ENCODE measurements around the gene SPTB. TPM values are rescaled to one million over a fixed set of nuclear protein-coding genes. Genes with fewer than 3 reads are reported as not detected.

Gene SPTB
- total RNA-seq, 2 experiments from 2014 or later, result not detected

DNA sequence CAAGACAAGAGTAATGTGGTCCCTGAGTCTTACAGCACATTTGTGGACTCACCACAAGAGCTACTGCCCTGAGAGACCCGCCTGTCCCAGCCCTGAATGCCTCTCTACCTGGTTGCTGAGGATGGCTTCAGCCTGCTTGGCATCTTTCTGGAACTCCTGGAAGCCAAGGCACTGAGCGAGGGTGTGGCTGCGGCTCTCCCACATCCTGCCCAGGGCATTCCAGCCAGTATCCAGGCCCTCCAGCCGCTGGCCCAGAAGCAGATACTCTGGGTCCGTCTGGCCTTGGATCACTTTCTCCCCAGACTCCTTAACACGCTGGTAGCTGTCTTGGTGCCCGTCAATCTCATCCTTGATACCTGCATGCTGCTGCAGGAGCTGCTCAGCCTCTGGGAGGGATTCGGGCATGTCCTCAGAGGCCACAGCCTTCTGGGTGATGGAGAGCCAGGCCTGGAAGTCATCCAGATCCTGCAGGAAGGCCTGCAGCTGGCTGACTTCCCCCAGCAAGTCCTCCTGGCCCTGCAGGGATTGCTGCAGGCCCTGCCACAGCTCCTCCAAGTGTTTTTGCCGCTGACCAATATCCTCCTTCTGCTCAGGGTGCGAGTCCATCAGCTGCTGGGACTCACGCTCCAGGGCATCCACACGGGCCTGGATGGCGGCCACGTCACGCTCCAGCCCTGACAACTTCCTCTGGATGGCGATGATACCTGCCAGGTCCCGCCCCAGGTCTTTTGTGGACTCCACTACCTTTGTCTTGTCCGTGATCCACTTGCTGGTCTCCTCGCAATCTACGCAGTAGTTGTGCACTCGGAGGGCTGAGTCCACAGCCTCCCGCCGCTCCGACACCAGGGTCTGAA is 93.2 kb downstream of the SPTB start:
- CTCF ChIA-PET, result no interaction called here
- Mint-ChIP-seq H3K27ac (no peak overlapping the region), H3K4me1 (no peaks in the 10 kb centered on the region), H3K36me3 (no peaks in the 10 kb centered on the region), H3K4me3 (no peak overlapping the region), H3K9me3 (ENCODE audit: low read depth) (no peaks in the 10 kb centered on the region), H3K27me3 (peaks cover 3% of the 10 kb centered on the region)
- DNase-seq, result no peak
- ATAC-seq, result no peak

DNA sequence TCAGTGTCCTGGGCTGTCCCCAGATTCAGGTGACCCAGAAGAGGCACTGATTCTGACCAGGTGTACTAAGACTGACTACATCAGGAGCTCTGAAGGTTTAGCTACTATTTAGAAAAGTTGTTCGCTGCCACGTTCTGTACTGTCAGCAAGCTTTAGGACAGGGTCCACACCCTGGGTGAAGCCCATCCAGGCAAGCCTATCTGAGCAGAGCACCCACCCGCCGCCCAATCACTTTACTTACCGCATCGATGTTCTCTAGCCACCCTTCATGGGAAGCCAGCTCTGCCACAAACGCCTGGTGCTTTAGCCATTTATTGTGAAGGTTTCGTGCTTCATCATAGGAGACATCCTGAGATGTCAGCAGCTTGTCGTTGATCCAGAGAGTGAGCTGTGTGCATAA is 95.7 kb downstream of the SPTB start:
- no peaks in the 10 kb centered on the region for H3K36me3 Mint-ChIP-seq
- CTCF ChIA-PET, result no interaction called here
- H3K27me3 Mint-ChIP-seq, result peaks cover 3% of the 10 kb centered on the region
- H3K4me1 Mint-ChIP-seq, result no peaks in the 10 kb centered on the region
- no peak overlapping the region for H3K4me3 Mint-ChIP-seq
- no peak for DNase-seq
- no peak overlapping the region for H3K27ac Mint-ChIP-seq
- ATAC-seq, result no peak
- no peaks in the 10 kb centered on the region for H3K9me3 Mint-ChIP-seq (ENCODE audit: low read depth)

DNA sequence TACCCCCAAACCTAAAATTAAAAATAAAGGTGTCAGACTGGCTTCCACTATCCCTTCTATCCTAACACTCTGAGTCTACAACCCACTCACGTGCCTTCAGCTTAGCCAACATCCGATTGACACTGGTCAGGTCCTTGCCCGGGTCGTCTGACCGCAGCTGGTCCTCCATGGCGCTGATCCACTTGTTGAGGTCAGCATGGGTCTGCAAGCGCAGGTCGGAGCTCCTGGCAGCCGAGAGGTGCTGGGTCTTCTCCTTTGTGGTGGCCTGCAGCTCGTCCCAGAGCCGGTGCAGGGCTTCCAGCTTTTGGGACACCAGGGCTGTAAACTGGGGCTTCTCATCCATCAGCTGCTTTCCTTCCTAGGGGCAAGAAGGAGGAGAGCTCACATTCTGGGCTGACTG is 97.5 kb downstream of the SPTB start:
- DNase-seq, result no peak
- Mint-ChIP-seq H3K27me3 (no peaks in the 10 kb centered on the region), H3K4me1 (no peaks in the 10 kb centered on the region), H3K9me3 (ENCODE audit: low read depth) (no peaks in the 10 kb centered on the region), H3K27ac (no peak overlapping the region), H3K36me3 (no peaks in the 10 kb centered on the region), H3K4me3 (no peak overlapping the region)
- CTCF ChIA-PET, result interaction anchor here (0.7 to 0.8 kb wide), 2 partner anchors 17 to 299 kb away, joined by 3 read pairs; no protein-coding TSS in a partner anchor
- ATAC-seq, result no peak

DNA sequence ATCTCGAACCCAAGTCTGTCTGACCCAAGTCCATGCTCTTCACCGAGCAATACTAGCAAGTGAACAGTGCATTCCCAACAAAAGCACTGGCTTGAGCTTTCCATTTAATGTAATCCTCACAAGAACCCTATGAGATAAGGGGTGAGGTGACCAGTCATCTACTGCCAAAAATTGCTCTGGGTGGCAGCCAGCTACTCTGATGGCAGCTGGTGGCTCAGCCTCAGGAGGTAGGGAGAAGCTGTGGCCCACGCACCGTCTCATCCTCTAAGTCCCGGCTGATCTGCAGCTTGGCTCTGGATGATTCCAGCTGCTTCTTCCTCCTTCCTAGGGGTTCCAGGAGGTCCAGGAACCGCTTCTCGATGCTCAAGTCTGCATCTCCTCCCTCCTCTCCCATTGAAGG is 100.2 kb downstream of the SPTB start:
- Mint-ChIP-seq H3K9me3 (ENCODE audit: low read depth) (no peaks in the 10 kb centered on the region), H3K4me1 (no peaks in the 10 kb centered on the region), H3K27ac (no peak overlapping the region), H3K4me3 (no peak overlapping the region), H3K36me3 (no peaks in the 10 kb centered on the region), H3K27me3 (no peaks in the 10 kb centered on the region)
- CTCF ChIA-PET, result interaction anchor here (1.0 to 1.3 kb wide), 2 partner anchors 15 to 43 kb away, joined by 4 read pairs; no protein-coding TSS in a partner anchor
- no peak for ATAC-seq
- no peak for DNase-seq

DNA sequence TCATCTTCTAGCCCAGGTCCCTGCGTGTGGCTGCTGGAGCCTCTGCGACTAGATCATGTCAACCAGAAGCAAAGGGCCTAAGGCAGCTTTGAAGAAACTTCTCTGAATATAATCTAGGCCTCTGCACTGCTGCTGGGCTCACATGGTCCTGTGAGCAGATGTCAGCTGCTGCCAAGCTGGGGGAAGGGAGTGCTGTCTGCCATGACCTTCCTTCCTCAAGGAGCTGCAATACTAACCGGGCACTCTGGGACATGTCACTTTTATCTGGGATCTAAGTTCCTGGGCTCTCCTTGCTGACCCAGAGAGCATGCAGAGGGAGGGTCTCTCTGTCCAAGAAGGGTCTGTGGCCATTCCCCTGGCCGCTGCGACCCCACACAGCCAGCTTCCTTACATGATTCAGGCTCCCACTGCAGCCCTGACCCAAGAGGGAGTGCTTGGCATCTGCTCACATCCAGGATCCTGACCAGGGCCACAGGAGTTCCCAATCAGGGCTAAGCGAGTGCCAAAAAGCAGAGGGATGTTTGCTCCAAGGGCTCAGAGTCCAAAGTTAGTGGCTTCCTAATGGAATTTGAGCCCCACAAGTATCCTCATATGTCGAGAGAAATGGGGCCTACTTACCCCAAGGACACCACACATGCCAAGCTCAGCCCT is 101.5 kb downstream of the SPTB start:
- DNase-seq (no peak), ATAC-seq (no peak)
- Mint-ChIP-seq H3K27ac (no peak overlapping the region), H3K4me3 (no peak overlapping the region), H3K9me3 (ENCODE audit: low read depth) (no peaks in the 10 kb centered on the region), H3K27me3 (no peaks in the 10 kb centered on the region), H3K36me3 (no peaks in the 10 kb centered on the region), H3K4me1 (no peaks in the 10 kb centered on the region)
- CTCF ChIA-PET, result interaction anchor here (1.2 to 1.3 kb wide), 2 partner anchors 14 to 45 kb away, joined by 4 read pairs; no protein-coding TSS in a partner anchor

DNA sequence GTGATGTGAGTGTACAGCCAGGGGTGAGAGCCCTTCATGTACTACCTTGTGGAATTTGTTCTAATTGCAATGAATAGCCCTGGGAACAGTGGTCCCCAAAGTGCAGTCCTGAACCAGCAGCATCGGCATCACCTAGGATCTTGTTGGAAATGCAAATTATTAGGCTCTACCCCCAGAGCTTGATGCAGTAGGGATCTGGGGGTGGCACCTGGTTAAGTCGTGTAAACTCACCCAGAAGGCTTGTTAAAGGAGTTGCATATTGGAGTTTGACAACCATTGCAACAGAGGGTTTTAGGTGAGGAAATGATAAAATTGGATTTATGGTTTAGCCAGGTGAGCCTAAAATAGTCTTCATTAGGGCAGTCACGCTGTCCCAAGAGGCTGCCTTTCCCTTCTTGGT is 102.2 kb downstream of the SPTB start:
- ATAC-seq, result no peak
- Mint-ChIP-seq H3K4me1 (no peaks in the 10 kb centered on the region), H3K4me3 (no peak overlapping the region), H3K27ac (no peak overlapping the region), H3K9me3 (ENCODE audit: low read depth) (no peaks in the 10 kb centered on the region), H3K36me3 (no peaks in the 10 kb centered on the region), H3K27me3 (no peaks in the 10 kb centered on the region)
- CTCF ChIA-PET, result interaction anchor here (1.2 to 1.5 kb wide), 3 partner anchors 9 to 18 kb away, joined by 3 to 5 read pairs (median 4); no protein-coding TSS in a partner anchor
- DNase-seq, result no peak

DNA sequence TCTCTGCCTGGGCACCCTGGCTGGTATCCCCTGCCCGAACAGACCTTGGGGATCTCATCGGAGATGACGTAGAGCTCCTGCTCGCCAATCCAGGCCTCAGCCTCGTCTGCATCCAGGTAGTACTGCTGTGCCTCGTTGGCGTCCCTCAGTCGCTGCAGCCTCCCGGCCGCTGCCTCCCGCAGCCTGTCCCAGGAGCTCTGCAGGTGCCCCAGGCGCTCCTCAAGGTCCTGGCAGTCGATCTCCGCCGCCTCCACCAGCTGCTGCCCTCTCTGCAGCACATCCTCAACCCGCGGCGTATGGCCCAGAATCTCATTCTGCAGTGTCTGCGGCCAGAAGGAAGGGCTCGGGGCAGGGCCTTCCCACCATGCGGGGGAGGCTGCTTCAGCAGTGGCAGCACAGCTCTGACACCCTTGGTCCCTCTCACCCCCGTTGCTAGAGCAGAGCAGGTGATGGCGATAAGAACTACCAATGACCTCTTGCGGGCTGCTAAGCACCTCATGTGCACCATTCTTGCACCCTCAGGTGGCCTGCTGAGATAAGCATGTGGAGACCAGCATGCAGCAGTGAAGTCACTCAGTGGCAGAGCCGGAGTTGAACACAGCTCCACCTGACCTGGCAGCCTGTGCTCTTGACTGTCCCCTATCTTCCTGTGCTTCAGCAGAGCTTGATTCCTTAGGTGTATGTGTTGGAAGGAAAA is 104.5 kb downstream of the SPTB start:
- no peak overlapping the region for H3K27ac Mint-ChIP-seq
- no peak overlapping the region for H3K4me3 Mint-ChIP-seq
- no peaks in the 10 kb centered on the region for H3K4me1 Mint-ChIP-seq
- DNase-seq (no peak), ATAC-seq (no peak)
- no peaks in the 10 kb centered on the region for H3K36me3 Mint-ChIP-seq
- no peaks in the 10 kb centered on the region for H3K9me3 Mint-ChIP-seq (ENCODE audit: low read depth)
- CTCF ChIA-PET, result interaction anchor here (1.0 to 2.4 kb wide), 4 partner anchors 10 to 139 kb away, joined by 3 to 9 read pairs (median 6); no protein-coding TSS in a partner anchor
- H3K27me3 Mint-ChIP-seq, result no peaks in the 10 kb centered on the region

DNA sequence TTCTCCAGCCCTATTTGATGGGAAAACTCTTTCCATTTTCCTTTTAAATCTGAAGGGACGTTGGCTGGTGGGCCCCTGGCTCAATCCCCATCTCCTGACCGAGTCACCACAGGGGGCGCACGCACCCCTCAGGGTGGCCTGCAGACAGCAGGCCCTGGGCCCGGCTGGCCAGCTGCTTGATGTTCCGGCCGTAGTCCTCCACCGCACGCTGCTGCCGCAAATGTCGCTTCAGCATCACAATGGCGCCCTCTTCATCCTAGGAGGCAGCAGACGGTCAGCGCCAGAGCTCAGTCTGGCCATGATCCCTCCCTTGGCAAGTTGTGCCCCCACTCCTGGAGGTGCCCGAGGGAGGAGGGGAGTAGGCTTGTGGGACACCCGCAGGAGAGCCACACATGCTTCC is 105.4 kb downstream of the SPTB start:
- DNase-seq (no peak), ATAC-seq (no peak)
- Mint-ChIP-seq H3K27ac (no peak overlapping the region), H3K27me3 (no peaks in the 10 kb centered on the region), H3K36me3 (no peaks in the 10 kb centered on the region), H3K9me3 (ENCODE audit: low read depth) (no peaks in the 10 kb centered on the region), H3K4me1 (no peaks in the 10 kb centered on the region), H3K4me3 (no peak overlapping the region)
- CTCF ChIA-PET, result interaction anchor here (1.1 to 2.4 kb wide), 2 partner anchors 10 to 74 kb away, joined by 3 to 9 read pairs; no protein-coding TSS in a partner anchor

DNA sequence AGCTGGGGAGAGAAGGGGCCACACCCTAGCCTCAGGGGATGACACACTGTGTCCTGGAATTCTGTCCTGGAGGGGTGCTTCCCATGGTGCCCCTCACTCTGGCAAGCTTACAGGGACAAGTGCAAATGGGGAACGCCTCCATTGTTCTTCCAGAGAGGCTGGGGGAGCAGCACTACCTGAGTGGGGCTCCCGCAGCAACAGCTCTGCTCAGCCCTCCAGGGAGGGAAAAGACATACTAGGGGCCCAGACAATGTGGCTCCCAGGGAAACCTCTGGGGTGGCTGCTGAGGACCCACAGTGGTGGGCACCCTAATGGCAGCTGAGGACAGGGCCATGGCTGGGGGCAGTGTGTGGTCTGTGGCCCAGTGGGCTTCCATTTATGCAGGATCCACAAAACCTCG is 106.1 kb downstream of the SPTB start:
- ATAC-seq (no peak), DNase-seq (no peak)
- Mint-ChIP-seq H3K9me3 (ENCODE audit: low read depth) (no peaks in the 10 kb centered on the region), H3K27me3 (no peaks in the 10 kb centered on the region), H3K36me3 (no peaks in the 10 kb centered on the region), H3K27ac (no peak overlapping the region), H3K4me1 (no peaks in the 10 kb centered on the region), H3K4me3 (no peak overlapping the region)
- CTCF ChIA-PET, result interaction anchor here (1.0 to 2.0 kb wide), 5 partner anchors 9 to 233 kb away, joined by 3 to 9 read pairs (median 4); partner anchors contain the start of gene HSPA2

DNA sequence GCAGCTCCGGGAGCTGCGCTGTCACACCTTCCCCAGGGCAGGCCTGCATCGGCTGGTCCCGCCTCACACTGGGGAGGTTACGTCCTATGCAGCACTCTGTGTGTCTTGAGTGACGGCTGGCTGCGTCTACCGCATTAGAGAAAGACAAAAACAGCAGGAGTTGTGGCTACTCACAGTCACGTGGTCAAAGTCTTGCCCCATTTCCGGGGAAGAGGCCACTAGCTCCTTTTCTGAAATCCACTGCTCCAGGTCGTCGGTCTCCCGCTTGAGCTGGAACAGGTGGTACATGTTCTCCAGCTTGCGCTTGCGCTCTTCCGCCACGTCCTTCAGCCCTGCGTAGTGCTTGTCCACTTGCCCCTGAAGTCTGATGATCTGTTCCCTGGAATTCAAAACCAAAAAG is 106.7 kb downstream of the SPTB start:
- no peak for DNase-seq
- CTCF ChIA-PET, result interaction anchor here (1.0 to 2.6 kb wide), 5 partner anchors 8 to 232 kb away, joined by 3 to 9 read pairs (median 6); partner anchors contain the start of gene HSPA2

DNA sequence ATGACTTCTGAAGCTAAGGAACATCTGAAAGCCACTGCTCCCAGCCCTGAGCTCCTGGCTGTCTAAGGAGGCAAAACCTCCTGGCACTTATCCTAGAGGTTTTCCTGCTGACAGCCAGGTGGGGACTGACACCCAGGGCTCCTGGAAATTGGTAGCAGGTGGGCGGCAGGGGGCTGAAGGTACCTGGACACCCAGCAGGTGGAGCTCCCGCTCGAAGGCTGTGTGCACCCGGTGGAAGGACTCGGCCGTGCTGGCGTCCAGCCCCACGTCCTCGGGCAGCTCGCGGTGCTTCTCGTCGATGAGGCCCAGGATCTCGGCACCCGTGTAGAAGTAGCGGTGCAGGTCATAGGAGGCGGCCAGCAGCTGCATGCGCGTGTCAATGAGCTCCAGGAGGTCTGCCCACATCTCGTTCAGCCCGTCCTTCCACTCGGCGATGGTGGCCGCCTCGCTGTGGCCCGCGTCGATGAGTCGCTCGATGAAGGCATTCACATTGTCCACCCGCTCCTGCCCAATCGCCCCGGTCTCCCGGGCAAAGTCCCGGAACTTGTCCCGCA is 107.2 kb downstream of the SPTB start:
- CTCF ChIA-PET, result interaction anchor here (1.0 to 2.6 kb wide), 4 partner anchors 8 to 119 kb away, joined by 4 to 9 read pairs (median 7); no protein-coding TSS in a partner anchor
- Mint-ChIP-seq H3K27ac (no peak overlapping the region), H3K27me3 (no peaks in the 10 kb centered on the region), H3K36me3 (no peaks in the 10 kb centered on the region), H3K9me3 (ENCODE audit: low read depth) (no peaks in the 10 kb centered on the region), H3K4me1 (no peaks in the 10 kb centered on the region), H3K4me3 (no peak overlapping the region)
- ATAC-seq, result no peak
- DNase-seq, result no peak

More for the DNA sequence above, 106.7 kb downstream of the SPTB start:
- Mint-ChIP-seq H3K9me3 (ENCODE audit: low read depth) (no peaks in the 10 kb centered on the region), H3K4me3 (no peak overlapping the region), H3K4me1 (no peaks in the 10 kb centered on the region), H3K27ac (no peak overlapping the region), H3K27me3 (no peaks in the 10 kb centered on the region), H3K36me3 (no peaks in the 10 kb centered on the region)
- ATAC-seq, result no peak

DNA sequence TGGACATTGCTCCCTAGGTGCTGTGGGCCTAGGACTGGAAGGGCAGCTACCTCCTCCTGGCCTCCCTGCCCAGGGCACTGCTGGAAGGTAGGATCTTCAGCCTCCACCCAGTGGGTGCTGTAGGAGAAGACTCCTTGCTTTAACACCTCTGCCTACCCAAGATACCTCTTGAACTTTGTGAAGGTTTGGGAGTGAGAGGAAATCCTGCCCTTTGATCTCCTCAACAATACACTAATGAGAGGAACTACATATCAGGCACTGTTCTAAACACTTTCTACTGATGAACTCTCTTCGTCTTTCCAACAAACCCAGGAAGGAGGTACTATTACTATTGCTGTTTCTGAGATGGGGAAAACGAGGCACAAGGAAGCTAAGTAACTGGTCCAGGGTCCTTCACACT is 108.5 kb downstream of the SPTB start:
- Mint-ChIP-seq H3K4me3 (no peak overlapping the region), H3K27ac (no peak overlapping the region), H3K36me3 (no peaks in the 10 kb centered on the region), H3K4me1 (peaks cover 2% of the 10 kb centered on the region), H3K9me3 (ENCODE audit: low read depth) (no peaks in the 10 kb centered on the region), H3K27me3 (no peaks in the 10 kb centered on the region)
- DNase-seq (no peak), ATAC-seq (no peak)
- CTCF ChIA-PET, result interaction anchor here (2.6 kb wide), 1 partner anchor 120 kb away, joined by 8 read pairs; no protein-coding TSS in a partner anchor

DNA sequence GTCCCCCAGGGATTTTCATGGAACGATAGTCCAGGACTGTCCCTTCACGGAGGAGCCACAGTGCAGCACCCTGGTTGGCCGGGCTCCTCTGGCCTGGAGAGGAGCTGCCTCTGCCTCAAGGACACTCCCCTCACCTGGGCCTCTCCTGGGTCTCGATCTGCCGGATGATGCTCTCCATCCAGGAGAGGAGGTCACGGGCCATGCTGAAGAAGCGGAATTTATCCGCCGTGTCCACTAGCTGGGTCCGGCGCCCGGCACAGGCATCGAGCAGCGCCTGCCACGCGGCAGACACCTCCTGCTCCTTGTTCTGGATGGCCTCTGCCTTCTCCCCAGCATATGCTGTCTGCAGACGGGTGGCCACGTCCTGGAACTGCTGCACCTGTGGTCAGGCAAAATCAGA is 109.0 kb downstream of the SPTB start:
- no peak for ATAC-seq
- Mint-ChIP-seq H3K36me3 (no peaks in the 10 kb centered on the region), H3K4me1 (peaks cover 6% of the 10 kb centered on the region), H3K4me3 (no peak overlapping the region), H3K27me3 (no peaks in the 10 kb centered on the region), H3K9me3 (ENCODE audit: low read depth) (no peaks in the 10 kb centered on the region), H3K27ac (no peak overlapping the region)
- no peak for DNase-seq
- CTCF ChIA-PET, result interaction anchor here (2.6 kb wide), 1 partner anchor 121 kb away, joined by 8 read pairs; no protein-coding TSS in a partner anchor
